SK-N-SH (cell line): ENCODE data around the gene PPP1CA.
A peak's percentile ranks its signal among the peaks of the same experiment; 100 is the strongest.

Experiments used
- CTCF ChIP-seq: fragments of 200-600 bp; sonication (generic); IDR thresholded peaks from 2 replicates; pipeline ENCODE4 v1.6.1; 2017; ENCODE audit warnings: antibody characterized with exemption, mild to moderate bottlenecking, moderate library complexity
- EZH2phosphoT487 ChIP-seq: fragments of 200-600 bp; sonication (generic); IDR thresholded peaks from 2 replicates; pipeline ENCODE4 v1.6.1; 2017; ENCODE audit warnings: low read depth, mixed run types, mild to moderate bottlenecking, antibody characterized with exemption, moderate library complexity, borderline replicate concordance
- FOXM1 ChIP-seq: IDR thresholded peaks from 2 replicates; pipeline ENCODE4 v1.4.0; 2012; ENCODE audit warnings: low read depth, mild to moderate bottlenecking
- JUND ChIP-seq: IDR thresholded peaks from 2 replicates; pipeline ENCODE4 v1.4.0; 2012
- NFIC ChIP-seq: IDR thresholded peaks from 2 replicates; pipeline ENCODE4 v1.4.0; 2012; ENCODE audit warnings: borderline replicate concordance
- NRF1 ChIP-seq: IDR thresholded peaks from 2 replicates; pipeline ENCODE4 v1.6.1; 2012; ENCODE audit warnings: low read depth, mild to moderate bottlenecking, low read length
- PBX3 ChIP-seq: IDR thresholded peaks from 2 replicates; pipeline ENCODE4; 2012
- POLR2AphosphoS5 ChIP-seq: IDR thresholded peaks from 2 replicates; pipeline ENCODE4 v1.6.1; 2012; ENCODE audit warnings: low read depth, low read length
- SIN3A ChIP-seq: IDR thresholded peaks from 2 replicates; pipeline ENCODE4 v1.6.1; 2012; ENCODE audit warnings: low read depth, mild to moderate bottlenecking, low read length, moderate library complexity, borderline replicate concordance
- SMC3 ChIP-seq: IDR thresholded peaks from 2 replicates; pipeline ENCODE4 v1.6.1; 2012; ENCODE audit warnings: low read depth, low read length, improper control_type of control experiment
- TCF12 ChIP-seq: IDR thresholded peaks from 2 replicates; pipeline ENCODE4 v1.4.0; 2012
- TEAD4 ChIP-seq: IDR thresholded peaks from 2 replicates; pipeline ENCODE4 v1.4.0; 2012; ENCODE audit warnings: mild to moderate bottlenecking, borderline replicate concordance; ENCODE audit not compliant: insufficient read depth
- TF ChIP-seq, protein P1 (sequence below): IDR thresholded peaks from 2 replicates; pipeline ENCODE4 v1.6.1; 2012; ENCODE audit warnings: mild to moderate bottlenecking, low read depth, low read length, moderate library complexity
- TF ChIP-seq, protein P2 (sequence below): IDR thresholded peaks from 2 replicates; pipeline ENCODE4 v1.4.0; 2012; ENCODE audit warnings: low read depth

DNA sequence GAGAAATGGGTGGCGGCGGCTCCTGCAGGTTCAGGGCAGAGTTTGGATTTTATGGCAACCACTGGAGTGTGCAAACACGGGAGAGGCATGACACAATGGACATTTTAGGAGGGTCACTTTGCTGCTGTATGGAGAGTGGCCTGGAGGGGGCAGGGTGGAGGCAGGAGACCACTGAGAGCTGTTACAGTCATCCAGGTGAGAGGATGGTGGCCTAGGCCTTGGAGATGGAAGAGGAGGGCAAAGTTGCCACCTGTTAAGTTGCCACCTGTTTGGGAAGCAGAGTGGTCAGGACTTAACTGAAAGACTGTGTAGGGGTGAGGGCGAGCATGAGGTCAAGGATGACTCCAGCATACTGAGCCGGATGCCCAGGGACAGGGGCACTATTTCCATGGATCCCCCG is 12.2 kb downstream of the PPP1CA start:
- TF ChIP-seq CTCF (peak; percentile 63), FOXM1 (no peak), SIN3A (no peak), POLR2AphosphoS5 (no peak), TEAD4 (no peak), TCF12 (no peak), PBX3 (no peak), JUND (no peak), SMC3 (peak; percentile 54), EZH2phosphoT487 (no peak), NFIC (no peak), NRF1 (no peak)
- TF ChIP-seq, protein P1, sequence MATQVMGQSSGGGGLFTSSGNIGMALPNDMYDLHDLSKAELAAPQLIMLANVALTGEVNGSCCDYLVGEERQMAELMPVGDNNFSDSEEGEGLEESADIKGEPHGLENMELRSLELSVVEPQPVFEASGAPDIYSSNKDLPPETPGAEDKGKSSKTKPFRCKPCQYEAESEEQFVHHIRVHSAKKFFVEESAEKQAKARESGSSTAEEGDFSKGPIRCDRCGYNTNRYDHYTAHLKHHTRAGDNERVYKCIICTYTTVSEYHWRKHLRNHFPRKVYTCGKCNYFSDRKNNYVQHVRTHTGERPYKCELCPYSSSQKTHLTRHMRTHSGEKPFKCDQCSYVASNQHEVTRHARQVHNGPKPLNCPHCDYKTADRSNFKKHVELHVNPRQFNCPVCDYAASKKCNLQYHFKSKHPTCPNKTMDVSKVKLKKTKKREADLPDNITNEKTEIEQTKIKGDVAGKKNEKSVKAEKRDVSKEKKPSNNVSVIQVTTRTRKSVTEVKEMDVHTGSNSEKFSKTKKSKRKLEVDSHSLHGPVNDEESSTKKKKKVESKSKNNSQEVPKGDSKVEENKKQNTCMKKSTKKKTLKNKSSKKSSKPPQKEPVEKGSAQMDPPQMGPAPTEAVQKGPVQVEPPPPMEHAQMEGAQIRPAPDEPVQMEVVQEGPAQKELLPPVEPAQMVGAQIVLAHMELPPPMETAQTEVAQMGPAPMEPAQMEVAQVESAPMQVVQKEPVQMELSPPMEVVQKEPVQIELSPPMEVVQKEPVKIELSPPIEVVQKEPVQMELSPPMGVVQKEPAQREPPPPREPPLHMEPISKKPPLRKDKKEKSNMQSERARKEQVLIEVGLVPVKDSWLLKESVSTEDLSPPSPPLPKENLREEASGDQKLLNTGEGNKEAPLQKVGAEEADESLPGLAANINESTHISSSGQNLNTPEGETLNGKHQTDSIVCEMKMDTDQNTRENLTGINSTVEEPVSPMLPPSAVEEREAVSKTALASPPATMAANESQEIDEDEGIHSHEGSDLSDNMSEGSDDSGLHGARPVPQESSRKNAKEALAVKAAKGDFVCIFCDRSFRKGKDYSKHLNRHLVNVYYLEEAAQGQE = no peak
- TF ChIP-seq, protein P2, sequence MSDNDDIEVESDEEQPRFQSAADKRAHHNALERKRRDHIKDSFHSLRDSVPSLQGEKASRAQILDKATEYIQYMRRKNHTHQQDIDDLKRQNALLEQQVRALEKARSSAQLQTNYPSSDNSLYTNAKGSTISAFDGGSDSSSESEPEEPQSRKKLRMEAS = no peak
